Measurements from ENCODE around the gene SOCS3.
"Not testable (repeated sequence)": the region's sequence is repeated elsewhere in the genome, so short reads cannot be mapped to it uniquely, and the experiment has no call there.

SOCS3 gene

DNA sequence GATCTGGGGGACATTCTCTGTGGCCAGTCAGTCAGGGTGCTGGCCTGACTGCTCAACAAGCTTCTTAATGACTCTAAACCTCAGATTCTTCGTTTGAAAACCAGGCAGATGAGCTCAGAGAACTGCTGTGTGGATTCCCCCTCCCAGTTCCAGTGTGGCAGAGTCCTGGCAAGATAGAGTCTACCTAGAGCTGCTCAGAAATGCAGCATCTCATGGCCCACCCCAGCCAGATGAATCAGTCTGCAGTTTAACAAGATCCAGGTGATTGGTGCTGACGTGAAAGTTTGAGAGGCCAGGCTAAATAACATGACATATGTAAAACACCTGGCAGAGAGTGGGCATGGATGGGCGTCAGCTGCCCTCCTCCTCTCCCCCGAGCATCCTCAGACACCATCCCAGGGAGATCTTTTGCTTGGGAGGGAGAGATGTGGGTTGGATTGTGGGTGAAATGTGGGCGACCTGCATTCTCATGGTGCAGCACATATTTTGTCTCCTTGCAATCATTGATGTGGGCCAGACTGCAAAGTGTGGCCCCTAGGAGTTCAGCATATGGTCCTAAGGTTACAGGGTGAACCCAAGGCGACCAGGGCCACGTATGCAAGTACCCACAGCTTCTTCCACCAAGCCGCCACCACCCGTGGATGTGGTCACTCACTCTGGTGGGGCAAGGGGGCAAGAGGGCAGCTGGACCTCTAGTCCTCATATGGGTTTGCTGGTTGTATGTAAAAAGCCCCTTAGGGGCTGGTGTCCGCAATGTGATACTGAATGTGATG, 19.5 kb downstream of the SOCS3 start:
- Mint-ChIP-seq H3K27ac (peak overlapping the region in 1 of 2 donors; percentile 59), H3K9me3 (no peaks in the 10 kb centered on the region), H3K27me3 (peaks cover 7% of the 10 kb centered on the region), H3K4me1 (peaks cover 56% of the 10 kb centered on the region), H3K4me3 (peak overlapping the region; percentile 36 to 53)
- DNase-seq, result no peak
- no peak for ATAC-seq

DNA sequence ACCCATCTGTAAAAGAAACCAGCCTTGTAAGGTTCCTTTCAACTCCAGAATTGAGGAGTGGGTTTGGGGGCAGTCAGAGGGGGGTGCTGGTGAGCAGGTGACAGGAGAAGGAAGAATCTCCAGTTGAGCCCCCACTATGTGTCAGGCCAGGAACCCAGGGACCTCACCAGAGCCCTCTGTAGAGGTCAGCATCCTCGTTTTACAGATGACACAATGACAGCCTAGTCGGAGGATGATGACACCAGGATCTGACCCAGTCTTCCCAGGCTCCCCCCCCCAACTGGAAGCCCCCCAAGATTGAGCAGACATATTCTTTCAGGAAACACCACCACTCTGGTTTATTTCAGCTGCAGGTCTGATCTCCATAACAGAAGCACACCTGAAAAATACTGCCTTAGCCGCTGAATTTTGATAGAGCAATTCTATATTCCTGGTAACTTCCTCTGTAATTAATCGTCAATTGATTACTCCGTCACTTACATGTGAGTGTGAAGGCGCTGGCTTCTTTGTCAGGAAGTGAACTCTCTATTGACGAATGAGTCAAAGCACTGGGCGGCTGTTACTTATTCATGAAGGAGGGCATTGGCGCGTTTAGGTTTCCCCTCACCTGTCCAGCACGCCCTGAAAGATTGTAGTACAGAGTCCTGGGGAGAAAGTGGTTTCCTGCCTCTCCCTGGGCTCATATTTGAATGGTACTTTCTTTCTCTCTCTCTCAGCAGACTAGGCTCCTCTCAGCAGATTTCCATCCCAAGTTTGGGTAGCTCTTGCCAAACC, 21.2 kb downstream of the SOCS3 start:
- DNase-seq (no peak), ATAC-seq (no peak)

DNA sequence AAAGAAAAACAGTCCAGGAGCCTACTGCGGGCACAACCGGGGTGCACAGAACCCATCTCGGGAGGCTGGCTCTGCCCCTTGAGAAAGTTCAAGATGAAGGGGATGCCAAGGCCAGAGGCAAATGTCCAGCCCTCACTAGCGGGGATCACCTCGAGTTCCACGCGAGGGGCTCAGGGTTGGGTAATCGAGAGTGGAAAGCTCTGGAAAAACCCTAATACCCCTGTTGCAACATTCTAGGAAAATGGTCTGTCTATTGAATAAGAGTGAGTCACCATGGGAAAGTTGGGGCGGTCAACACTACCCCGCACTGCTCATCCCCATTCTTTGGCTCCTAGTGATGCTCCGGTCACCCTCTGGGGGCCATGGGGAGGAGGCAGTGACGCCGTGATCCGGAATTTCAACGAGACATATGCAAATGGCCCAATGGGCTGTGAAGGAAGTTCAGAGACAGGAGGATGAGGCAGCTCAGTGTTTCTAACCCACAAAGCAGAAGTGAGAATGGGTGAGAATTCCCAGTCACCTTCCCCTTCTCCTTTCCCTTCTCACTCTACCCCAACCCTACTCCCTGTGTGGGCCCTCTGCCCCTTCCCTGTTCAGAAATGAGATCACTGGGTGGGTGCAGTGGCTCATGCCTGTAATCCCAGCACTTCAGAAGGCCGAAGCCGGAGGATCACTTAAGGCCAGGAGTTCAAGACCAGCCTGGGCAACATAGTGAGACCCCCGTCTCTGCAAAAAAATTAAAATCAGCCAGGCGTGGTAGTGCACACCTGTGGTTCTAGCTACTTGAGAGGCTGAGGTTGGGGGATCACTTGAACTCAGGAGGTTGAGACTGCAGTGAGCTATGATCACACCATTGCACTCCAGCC, 22.4 kb downstream of the SOCS3 start:
- Mint-ChIP-seq H3K27me3 (peaks cover 7% of the 10 kb centered on the region), H3K9me3 (no peaks in the 10 kb centered on the region), H3K4me1 (peaks cover 44% of the 10 kb centered on the region), H3K4me3 (no peak overlapping the region), H3K27ac (no peak overlapping the region)
- no peak for DNase-seq
- no peak for ATAC-seq

More for the DNA sequence above, 21.2 kb downstream of the SOCS3 start:
- no peaks in the 10 kb centered on the region for H3K9me3 Mint-ChIP-seq
- H3K4me3 Mint-ChIP-seq, result no peak overlapping the region
- H3K27me3 Mint-ChIP-seq, result peaks cover 7% of the 10 kb centered on the region
- H3K27ac Mint-ChIP-seq, result no peak overlapping the region
- peaks cover 45% of the 10 kb centered on the region for H3K4me1 Mint-ChIP-seq

DNA sequence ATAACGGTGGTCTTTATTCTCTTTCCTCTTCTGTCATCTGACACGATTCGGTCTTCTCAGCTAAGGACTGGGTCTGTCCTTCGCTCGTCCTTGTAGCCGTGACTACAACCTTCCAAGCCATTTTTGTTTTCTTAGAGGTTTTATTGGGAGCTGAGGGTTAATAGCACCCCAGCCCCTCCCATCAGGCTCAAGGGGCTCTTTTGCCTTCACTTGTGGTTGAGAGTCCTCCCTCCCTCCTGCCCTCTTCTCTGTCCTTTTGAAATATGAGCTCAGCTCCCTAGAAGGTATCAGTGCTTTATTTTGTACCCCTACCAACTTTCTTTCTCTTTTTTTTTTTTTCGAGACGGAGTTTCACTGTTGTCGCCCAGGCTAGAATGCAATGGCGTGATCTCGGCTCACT, 24.7 kb downstream of the SOCS3 start:
- no peak for ATAC-seq
- H3K4me3 Mint-ChIP-seq, result no peak overlapping the region
- H3K9me3 Mint-ChIP-seq, result no peaks in the 10 kb centered on the region
- peaks cover 44% of the 10 kb centered on the region for H3K4me1 Mint-ChIP-seq
- H3K27ac Mint-ChIP-seq, result peak overlapping the region in 1 of 2 donors; percentile 40
- H3K27me3 Mint-ChIP-seq, result no peaks in the 10 kb centered on the region
- DNase-seq, result no peak

DNA sequence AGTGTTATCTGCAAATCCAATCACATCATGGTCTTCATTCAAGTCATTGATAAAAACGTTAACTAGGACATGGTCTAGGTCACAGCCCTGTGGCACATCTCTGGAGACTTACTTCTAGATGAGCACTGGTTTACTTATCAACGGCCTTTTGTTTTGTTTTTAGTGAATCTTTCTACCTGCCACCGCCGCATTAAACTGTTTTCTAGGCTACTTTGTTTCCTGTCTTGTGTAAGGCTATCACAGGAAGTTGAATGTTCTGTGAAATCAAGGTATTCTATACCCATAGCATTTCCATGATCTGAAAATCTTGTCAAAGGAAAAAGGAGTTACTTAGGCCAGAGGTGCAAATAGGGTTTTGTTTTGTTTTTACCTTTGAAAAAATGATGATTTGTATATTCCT, 26.9 kb downstream of the SOCS3 start:
- no peaks in the 10 kb centered on the region for H3K27me3 Mint-ChIP-seq
- no peak overlapping the region for H3K4me3 Mint-ChIP-seq
- DNase-seq, result no peak
- no peak for ATAC-seq
- H3K4me1 Mint-ChIP-seq, result peaks cover 54% of the 10 kb centered on the region
- peak overlapping the region; percentile 56 to 87 for H3K27ac Mint-ChIP-seq
- H3K9me3 Mint-ChIP-seq, result no peaks in the 10 kb centered on the region

DNA sequence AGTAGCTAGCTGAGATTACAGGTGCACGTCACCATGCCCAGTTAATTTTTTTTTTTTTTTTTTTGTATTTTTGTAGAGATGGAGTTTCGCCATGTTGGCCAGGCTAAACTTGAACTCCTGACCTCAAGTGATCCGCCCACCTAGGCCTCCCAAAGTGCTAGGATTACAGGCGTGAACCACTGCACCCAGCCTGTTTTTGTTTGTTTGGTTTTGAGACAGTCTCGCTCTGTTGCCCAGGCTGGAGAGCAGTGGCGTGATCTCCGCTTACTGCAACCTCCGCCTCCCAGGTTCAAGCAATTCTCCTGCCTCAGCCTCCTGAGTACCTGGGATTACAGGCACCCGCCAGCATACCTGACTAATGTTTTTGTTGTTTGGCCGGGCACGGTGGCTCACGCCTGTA, 28.5 kb downstream of the SOCS3 start:
- ATAC-seq, H3K27me3 Mint-ChIP-seq, H3K4me3 Mint-ChIP-seq, H3K27ac Mint-ChIP-seq, DNase-seq, H3K9me3 Mint-ChIP-seq: not testable (repeated sequence)
- H3K4me1 Mint-ChIP-seq, result peaks cover 47% of the 10 kb centered on the region

DNA sequence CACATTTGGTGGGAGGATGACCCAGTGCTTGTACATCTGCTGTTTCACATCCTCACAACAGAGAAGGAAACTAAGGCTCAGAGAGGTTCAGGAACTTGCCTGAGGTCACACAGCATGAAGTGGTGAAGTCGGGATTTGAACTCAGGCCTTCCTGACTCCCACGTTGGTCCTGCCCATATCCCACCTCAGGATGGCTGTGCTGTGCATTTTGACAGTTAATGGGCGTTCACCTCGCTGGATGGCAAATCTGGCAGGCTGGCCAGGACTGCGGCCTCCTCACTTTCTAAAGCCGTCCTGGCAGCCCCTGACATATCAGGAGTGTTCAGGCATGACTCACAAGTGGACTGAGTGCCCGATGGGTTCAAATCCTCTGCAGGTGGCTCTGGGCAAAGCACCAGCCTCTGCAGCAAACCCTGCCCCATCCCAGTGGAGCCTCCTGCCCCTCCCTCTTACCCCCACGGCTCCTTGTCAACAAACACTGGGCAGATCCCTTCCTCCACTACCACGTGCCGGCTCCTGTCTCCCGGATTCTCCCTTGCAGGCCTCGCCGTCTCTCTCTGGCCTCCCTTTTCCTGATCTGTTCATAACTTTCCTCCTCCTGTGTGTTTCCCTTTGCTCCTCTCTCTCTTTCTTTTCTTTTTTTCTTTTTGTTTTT, 29.2 kb downstream of the SOCS3 start:
- Mint-ChIP-seq H3K4me1 (peaks cover 47% of the 10 kb centered on the region), H3K4me3 (no peak overlapping the region), H3K27ac (peak overlapping the region in 1 of 2 donors; percentile 71), H3K27me3 (no peaks in the 10 kb centered on the region), H3K9me3 (no peaks in the 10 kb centered on the region)
- DNase-seq, result no peak
- no peak for ATAC-seq

DNA sequence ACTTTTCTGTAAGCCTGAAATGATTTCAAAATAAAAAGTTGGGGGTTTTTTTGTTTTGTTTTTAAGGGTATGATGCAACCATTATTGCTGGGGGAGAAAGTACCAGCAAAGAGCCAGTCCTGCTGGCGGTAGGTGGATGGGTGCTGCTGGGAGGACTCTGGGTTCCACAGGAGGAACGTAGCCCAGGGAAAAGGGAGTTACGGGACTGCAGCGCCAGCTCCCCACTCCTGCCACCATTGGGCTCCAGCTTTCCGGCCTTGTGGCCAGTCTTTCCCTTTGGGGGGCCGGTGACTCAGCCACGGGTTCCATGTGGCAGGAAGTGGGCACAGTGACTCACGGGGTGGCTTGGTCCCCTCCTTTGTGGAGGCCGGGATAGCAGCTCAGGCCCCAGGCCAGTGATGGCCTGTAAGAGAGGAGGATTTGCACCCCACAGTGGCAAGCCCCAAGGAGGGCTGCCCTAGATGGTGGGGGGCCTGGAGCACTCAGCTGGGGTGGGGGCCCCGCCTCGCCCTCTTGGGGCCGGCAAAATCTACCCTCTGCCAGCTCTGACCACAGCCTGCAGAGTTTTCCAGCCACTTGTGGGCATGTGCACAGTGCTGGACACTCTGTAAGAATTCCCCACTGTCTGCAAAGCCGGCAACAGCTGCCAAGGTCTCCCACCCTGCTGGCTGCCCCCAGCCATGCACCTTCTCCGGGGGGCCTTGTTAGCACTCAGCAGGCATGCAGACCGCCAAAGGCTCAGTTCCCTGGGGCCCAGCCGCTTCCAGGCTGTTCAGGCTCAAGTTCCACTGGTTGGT, 30.4 kb downstream of the SOCS3 start:
- H3K27ac Mint-ChIP-seq, result peak overlapping the region; percentile 61 to 83
- H3K4me3 Mint-ChIP-seq, result peak overlapping the region; percentile 30 to 35
- no peaks in the 10 kb centered on the region for H3K9me3 Mint-ChIP-seq
- H3K27me3 Mint-ChIP-seq, result no peaks in the 10 kb centered on the region
- peak in 1 of 2 donors; percentile 64 for DNase-seq
- peaks cover 53% of the 10 kb centered on the region for H3K4me1 Mint-ChIP-seq
- ATAC-seq, result peak; percentile 85

DNA sequence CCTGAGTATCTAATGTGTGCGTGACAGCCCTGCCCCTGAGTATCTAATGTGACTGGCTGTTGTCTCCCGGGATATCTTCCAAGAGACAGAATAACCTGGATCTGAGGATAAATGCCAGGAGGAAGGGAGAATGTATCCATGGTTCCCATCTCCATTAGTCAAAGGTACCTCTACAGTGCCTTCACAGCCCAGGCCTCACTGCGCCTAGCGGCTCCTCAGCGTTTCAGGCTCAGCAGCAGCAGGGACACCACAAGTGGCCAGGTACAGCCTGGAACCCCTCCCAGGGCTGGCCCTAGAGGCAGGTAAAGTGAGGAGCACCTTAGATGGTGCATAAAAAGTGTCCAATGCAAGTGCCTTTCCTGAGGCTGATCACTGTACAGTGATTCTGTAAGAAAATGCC, 32.0 kb downstream of the SOCS3 start:
- no peak overlapping the region for H3K27ac Mint-ChIP-seq
- peaks cover 57% of the 10 kb centered on the region for H3K4me1 Mint-ChIP-seq
- no peak overlapping the region for H3K4me3 Mint-ChIP-seq
- H3K9me3 Mint-ChIP-seq, result no peaks in the 10 kb centered on the region
- no peaks in the 10 kb centered on the region for H3K27me3 Mint-ChIP-seq
- no peak for ATAC-seq
- no peak for DNase-seq

DNA sequence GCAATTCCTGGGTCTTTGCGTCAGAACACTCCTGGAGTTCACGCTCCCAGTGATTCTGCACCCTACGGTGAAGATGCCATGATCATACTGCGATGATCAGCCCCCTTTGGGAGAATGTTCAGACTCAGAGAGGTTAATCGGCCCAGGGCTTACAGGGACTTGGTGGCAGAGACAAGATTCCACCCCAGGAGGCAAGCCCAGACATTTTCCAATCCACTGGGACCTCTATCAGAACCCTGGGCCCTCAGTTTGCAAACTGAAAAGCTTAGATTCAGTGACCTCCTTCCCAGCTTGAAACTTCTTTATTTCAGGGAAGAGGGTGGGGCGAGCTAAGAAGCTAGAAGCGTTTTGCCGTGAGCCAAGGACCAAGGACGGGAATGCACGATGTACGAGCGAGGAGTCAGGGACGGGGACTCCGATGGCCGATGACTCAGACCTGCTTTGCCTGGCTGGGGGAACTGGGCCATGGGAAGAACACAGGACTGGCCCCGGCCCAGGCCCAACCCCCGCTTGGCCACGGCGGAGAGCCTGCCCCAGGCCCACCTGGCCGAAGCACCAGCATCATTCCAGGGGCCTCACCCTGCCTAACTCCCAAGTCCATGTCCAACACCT, 34.7 kb downstream of the SOCS3 start:
- no peak overlapping the region for H3K27ac Mint-ChIP-seq
- ATAC-seq (no peak), DNase-seq (no peak)
- peaks cover 41% of the 10 kb centered on the region for H3K4me1 Mint-ChIP-seq
- H3K4me3 Mint-ChIP-seq, result no peak overlapping the region
- no peaks in the 10 kb centered on the region for H3K27me3 Mint-ChIP-seq
- H3K9me3 Mint-ChIP-seq, result no peaks in the 10 kb centered on the region

DNA sequence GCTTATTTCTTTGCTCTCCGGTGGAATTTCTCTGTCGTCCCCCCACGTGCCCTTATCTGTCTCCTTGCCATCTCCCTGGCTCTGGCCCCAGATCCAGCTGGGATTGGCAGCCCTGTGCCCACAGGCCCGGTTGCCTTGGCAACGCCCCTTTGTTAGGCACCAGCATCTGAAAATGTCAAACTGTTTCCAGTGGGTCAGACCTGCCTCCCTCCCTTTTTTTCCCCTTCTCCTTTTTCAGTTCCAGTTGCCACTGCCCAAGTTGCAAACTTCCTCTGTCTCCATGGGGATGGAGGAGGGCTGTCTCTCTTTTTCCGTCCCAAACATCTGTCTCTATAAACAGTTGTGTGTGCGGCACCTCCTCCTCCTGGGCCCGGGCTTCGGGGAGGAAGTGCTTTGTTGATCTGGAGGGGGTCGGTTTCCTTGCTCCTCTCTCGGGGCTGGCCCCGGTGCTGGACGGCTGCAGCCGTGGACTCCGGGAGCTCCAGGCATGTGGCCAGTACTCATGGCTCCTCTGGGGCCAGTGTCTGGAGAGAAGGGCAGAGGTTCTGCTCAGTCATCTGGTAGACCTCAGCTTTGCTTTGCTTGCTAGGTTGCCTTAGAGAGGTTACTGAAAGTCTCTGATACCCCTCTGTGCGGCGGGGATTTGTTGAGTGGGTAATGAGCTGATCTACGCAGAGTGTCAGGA, 35.3 kb downstream of the SOCS3 start:
- peaks cover 35% of the 10 kb centered on the region for H3K4me1 Mint-ChIP-seq
- ATAC-seq, result peak; percentile 50

DNA sequence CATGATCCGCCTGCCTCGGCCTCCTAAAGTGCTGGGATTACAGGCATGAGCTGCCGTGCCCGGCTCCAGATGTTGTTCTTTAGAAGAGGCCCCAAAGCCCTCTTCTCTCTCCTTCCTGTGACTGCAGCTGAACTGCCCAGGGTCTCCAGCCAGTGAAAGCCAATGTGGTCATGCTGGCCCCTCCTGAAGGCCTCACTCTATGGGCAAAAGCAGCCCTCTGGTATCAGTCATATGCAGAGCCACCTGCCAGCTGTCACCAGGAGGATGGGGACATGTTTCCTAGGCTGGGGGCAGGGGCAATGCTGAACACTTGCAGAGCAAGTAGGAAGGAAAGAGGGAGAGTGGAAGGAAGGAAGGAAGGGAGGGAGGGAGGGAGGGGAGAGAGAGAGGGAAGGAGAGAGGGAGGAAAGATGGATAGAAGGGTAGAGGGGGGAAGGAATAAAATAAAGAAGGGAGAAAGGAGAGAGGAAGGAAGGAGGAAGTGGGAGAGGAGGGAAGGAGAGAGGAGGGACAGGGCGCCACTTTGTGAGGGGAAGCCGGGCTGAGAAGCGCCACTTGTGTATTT, 36.0 kb downstream of the SOCS3 start:
- peaks cover 29% of the 10 kb centered on the region for H3K4me1 Mint-ChIP-seq
- ATAC-seq (no peak), DNase-seq (no peak)
- peak overlapping the region in 1 of 2 donors; percentile 24 for H3K4me3 Mint-ChIP-seq
- H3K27me3 Mint-ChIP-seq, result no peaks in the 10 kb centered on the region
- no peaks in the 10 kb centered on the region for H3K9me3 Mint-ChIP-seq
- peak overlapping the region; percentile 84 to 94 for H3K27ac Mint-ChIP-seq

More for the DNA sequence above, 35.3 kb downstream of the SOCS3 start:
- H3K27ac Mint-ChIP-seq, result peak overlapping the region; percentile 84 to 94
- H3K4me3 Mint-ChIP-seq, result peak overlapping the region; percentile 24 to 62
- H3K27me3 Mint-ChIP-seq, result no peaks in the 10 kb centered on the region
- no peaks in the 10 kb centered on the region for H3K9me3 Mint-ChIP-seq
- DNase-seq, result peak in 1 of 2 donors; percentile 32

DNA sequence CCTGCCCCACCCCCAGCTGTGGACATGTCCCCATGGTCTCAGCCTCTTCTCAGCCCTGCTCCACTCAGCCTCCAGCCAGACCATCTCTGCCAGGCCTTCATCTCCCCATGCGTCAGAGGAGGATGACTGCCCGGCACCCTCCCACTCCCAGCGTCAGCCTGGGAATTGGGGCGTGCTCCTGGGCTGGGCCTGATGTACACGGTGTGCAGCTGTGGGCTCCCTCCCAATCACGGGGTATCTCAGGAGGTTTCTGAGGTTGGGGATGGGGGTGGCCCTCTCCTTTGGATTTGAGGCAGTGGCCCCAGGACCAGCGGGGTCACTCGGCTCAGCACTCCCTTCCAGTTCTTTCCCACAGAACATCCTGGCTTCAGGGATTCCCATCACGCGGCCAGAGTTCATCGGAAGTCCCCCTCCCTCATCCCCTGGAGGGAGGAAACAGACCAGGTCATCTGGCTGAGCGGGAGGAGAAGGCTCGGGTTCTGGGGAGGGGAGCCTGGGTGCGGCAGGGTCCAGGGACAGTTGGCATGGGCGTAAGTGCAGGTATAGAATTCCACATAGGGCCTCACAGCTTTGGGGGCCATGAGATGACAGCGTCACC, 36.9 kb downstream of the SOCS3 start:
- DNase-seq (no peak), ATAC-seq (no peak)
- Mint-ChIP-seq H3K4me3 (no peak overlapping the region), H3K27me3 (no peaks in the 10 kb centered on the region), H3K27ac (no peak overlapping the region), H3K9me3 (no peaks in the 10 kb centered on the region), H3K4me1 (peaks cover 25% of the 10 kb centered on the region)
